GM19452 (cell line): ENCODE measurements around the gene CBFA2T3.
A peak's percentile ranks its signal among the peaks of the same experiment; 100 is the strongest.

Experiments used
- ATAC-seq: cut with Tn5 transposase; IDR thresholded peaks from one replicate; pipeline ENCODE4 v1.9.1; 2021; ENCODE audit not compliant: unreplicated experiment

The CBFA2T3 gene

DNA sequence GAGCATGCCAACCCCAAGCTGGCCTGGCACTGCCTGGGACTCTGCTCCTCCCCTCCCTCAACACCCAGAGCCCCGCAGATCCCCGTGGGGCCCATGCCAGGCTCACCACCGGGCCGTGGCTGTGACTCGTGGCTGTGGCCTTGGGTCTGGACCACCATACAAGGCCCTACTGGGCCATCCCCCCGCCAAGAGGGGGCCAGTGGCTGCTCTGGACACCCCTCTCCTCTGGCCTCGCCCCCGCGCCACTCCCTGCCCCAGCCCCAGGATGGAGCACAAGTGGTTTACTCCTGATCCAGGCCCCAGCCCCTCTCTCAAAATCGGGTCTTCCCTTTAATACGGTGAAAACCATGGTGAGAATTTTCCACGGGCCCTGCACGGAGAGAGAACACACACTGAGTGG lies 113.6 kb downstream of the CBFA2T3 start:
- ATAC-seq = no peak

DNA sequence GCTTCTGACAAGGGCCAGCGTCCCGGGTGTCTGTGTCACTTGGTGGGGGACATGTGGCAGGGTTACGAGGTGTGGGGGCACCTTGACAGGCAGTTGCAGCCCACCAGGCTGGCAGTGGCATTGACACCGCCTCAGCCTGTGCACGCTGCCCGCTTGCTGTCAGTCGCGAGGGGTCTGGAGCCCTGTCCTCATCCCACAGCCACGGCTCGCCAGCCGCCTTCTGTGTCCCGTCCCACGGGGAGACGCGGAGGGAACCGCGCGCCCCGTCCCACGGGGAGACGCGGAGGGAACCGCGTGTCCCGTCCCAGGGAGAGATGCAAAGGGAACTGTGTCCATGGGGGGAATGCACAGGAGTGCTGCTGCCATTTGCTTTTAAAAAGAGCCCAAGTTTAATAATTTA lies 114.0 kb downstream of the CBFA2T3 start:
- no peak for ATAC-seq

DNA sequence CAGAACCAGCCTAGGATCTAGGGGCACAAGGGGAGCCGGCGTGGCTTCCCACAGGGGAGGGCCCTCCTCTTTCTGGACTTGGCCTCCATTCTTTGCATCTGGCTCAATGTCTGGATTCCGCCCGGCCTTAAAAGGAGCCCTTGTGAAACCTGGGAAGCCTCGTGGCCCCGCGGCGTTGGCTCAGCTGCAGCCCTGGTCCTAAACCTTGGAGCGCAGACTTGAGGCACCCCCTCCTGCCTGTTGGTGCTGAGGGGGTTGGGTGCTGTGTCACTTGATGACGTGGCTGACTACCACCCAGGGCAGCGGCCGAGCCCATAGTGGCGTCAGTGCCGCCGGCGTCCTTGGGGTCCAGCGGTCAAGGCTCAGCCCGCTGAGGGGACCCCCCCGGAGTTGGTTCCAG lies 115.6 kb downstream of the CBFA2T3 start:
- no peak for ATAC-seq

DNA sequence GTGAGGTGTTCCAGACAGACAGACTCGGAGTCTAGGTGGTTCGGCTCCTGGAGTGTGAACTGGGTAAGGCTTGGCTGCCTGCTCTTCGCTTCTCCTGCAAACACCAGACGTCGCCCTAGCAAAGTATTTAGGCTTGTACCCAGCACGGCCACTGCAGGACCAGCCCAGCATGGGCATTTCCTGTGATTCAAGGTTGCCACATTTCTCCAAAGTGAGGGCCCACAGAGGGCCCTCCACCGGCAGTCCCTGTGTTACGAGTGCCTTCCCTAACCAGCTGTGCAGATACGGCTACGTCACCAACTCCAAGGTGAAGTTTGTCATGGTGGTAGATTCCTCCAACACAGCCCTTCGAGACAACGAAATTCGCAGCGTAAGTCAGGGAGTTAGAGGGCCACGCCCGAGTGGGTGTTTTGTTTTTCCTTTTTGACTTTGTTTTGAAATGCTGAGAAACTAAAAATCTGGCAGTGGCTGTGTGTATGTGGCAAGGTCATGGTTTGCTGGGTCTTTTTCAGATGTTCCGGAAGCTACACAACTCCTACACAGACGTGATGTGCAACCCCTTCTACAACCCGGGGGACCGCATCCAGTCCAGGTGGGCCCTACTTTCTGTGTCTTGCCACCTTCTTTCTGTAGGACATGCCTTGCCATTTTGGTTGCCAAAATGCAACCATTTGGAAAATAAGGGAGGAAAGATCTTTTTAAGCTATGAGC lies 117.5 kb downstream of the CBFA2T3 start:
- ATAC-seq = no peak

DNA sequence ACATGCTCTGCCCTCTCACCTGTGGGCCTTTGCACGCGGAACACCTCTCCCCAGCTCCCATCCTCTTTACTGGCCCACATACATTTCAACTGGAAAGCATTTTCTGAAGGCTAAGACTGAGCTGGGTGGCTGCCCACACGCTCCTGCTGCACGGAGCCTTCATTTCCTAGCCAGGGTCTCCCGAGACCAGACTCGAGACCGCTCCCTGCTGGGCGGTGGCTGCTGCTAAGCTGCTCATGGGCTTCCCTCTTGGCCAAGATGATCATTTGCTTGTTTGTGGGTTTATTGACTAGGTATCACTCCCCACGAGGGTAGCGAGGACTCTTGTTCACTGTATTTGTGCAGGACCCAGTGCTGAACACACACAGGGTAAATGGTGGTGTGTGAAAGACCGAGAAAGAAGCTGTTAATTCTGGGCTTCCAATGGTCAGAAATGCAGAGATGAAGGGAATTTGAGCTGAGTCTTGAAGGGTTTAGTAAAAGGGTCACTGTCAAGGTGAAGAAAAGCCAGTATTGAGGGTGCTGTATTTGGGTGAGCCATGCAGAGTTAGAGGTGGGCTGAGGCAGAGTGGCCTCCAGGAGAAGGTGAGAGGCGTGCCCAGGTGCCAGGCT lies 119.2 kb downstream of the CBFA2T3 start:
- ATAC-seq = no peak

DNA sequence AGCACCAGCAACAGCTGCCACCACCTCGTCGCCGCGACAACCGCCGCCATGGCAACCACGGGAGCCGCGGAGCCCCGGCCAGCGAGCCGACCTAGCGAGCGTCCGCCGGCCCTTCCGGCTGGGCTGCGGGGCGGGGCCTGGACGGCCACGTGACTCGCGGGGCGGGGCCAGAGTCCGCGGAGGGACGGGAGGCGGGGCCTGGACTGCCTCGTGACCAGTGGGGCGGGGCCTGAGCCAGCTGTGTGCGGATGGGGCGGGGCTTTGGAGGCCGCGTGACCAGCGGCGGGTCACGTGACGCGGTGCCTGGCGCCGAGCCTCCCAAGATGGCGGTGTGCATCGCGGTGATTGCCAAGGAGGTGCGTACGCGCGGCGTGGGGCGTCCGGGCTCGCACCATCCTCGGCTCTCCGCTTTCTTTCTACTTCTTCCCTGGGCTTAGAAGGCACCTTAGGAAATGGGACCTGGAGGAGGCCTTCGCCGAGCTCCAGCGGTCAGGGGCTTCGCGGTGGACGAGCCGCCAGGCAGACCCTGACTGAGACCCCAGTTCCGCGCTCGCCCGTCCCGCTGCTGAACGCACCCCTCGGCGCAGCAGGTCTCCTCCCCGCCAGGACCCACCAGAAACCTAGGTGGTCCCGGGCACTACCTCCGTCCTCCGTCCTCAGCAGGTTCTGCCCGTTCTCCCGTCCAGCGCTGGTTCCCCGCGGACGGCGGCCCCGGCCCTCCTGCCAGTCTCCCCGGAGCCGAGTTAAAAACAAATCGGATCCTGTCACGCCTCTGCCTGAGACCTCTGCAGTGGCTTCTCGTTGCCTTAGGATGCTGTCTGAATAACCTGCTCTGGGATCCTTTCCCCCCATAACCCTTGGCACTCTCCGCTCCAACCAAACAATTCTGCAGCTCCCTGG lies 119.9 kb downstream of the CBFA2T3 start, which contains the start of the genes GALNS and TRAPPC2L:
GALNS (minus strand) TSS at position 120 of the 900 bp plus-strand sequence; CDS start at position 50, 70 bp downstream.
TRAPPC2L (plus strand) TSS at position 300 of the 900 bp plus-strand sequence; CDS start at position 324, 24 bp downstream.
- peak; percentile 72 for ATAC-seq

DNA sequence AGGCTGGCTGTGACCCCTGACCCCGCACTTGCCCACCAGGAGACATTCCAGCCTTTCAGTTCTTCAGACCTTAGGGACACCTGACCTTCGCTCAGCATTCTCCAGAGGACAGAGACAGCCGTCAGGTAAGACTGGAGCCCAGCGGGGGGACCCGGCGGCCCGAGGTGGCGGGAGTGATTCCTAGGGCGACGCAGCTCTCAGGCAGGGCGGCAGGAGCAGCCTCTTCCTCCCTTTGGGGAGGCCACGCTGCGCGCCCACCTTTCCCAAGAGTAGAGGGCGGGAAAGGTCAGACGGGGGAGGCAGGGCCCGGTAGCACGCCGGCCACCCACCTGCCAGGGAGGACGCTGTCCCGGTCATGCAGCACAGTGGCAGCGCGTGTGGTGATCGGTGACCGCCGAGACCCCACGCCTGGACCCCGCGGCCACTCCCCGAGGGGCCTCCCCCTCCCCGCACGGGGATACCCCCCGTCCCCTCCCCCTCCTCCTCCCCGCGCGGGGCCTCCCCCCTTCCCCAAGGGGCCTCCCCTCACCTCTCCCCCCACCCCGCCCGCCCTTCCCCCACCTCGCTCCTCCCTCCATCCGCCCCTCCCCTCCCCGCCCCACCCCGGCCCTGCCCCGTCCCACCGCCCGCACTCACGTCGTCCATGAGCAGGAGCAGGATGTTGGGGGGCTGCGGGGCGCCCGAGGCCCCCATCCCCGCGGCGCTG lies 120.7 kb downstream of the CBFA2T3 start:
- no peak for ATAC-seq

DNA sequence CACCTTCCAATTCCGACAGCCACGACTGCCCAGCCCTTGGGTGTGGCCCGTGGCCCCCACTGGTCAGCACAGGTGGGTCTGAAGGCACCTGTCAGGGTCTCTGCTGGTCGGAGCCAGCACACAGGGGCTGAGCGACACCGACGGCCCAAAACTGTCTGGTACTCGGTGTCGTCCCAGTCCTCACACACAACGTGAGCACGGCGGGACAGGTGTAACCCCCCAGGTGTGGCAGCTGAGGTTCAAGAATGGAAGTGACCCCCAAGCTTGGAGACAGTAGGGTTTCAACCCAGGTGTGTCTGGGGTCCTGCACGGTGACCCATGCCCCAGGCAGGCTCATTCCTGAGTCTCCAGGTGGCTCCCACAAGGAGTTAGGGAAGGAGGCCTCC lies 121.3 kb downstream of the CBFA2T3 start:
- ATAC-seq = no peak

DNA sequence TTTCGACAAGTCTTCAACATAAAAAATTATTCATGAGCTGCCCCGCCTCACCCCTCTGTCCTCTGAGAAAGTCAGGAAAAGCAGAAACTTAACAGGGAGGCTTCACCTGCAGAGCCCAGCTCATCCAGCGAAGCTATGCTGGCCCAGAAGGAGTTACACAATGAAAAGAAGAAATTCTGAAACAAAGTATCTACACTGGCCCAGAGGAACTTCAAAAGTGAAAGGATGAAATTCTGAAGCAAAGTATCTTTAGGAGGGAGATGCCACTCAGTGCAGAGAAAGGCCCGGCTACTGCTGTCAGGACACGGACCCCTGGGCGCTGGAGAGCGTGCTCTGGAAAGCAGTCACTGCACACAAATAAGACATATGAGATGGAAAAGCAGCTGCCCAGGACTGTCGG lies 121.8 kb downstream of the CBFA2T3 start:
- ATAC-seq = no peak

DNA sequence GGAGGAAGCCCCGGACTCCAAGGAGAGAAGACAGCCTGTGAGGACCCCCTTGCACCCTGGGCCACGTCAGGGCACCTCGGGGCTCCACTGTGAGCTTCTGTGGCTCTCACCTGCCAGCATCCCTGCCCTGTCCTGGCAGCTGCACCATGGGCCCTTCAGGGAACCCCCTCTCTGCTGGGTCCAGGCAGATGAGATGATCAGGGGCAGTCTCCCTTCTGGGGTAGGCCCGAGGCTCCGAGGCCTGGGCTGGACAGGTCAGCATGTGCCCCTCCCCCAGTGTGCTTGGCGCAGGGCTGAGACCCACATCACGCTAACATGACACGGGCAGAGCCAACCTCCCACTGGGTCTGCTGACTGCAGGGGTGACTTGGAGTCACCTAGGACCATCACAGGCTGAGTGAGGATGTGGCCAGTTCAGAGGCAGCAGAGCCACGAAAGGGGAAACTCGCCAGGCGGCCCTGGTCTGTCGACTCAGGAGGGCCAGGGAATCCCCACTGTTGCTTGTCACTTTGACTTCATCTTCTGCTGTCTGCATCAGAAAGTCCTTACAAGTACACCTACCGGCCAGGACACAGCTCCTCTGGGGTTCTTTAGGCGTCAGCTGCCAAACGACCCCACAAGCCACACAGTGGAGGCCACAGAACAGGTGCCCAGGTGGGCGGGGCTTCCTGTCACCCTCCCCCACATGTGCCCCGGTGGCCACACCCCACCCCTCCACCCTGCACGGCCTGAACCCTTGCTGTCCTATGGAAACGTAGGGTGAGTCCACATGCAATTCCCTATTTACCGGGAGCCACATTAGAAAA lies 122.5 kb downstream of the CBFA2T3 start:
- no peak for ATAC-seq

DNA sequence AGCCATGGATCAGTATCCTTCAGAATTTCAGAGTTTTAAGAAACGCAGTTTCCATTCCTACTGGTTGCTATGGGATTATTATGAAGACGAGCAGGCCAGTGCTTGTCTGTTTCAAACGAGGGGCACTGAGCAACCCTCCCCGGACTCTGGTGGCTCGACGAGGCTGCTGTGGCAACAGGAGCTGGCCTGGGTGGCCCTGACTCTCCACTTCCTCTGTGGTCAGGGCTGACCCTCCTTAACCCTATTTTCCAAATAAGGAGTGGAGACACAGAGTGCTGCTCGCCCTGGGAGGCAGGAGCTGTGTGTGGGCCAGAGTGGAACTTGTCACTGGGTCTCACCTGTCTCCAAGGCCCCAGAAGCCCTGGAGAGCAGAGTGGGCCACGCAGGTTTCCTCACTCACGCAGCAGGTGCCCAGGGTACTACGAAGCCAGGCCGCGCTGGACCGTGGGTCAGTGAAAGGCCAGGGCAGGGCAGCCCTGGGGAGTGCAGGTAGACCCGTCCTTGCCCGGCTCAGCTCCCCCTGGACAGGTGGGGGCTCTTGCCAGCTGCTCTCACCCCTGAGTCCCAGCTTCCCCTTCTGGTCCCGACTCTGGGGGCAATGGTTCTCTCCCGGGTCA lies 123.6 kb downstream of the CBFA2T3 start:
- no peak for ATAC-seq

DNA sequence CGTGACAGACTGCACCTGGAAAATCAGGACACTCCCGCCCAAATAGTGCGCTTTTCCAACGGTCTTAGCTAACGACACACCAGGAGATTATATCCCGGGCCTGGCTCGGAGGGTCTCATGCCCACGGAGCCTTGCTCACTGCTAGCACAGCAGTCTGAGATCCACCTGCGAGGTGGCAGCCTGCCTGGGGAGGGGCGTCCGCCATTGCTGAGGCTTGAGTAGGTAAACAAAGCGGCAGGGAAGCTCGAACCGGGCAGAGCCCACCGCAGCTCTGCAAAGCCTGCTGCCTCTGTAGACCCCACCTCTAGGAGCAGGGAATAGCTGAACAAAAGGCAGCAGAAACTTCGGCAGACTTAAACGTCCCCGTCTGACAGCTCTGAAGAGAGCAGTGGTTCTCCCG lies 125.4 kb downstream of the CBFA2T3 start:
- no peak for ATAC-seq

DNA sequence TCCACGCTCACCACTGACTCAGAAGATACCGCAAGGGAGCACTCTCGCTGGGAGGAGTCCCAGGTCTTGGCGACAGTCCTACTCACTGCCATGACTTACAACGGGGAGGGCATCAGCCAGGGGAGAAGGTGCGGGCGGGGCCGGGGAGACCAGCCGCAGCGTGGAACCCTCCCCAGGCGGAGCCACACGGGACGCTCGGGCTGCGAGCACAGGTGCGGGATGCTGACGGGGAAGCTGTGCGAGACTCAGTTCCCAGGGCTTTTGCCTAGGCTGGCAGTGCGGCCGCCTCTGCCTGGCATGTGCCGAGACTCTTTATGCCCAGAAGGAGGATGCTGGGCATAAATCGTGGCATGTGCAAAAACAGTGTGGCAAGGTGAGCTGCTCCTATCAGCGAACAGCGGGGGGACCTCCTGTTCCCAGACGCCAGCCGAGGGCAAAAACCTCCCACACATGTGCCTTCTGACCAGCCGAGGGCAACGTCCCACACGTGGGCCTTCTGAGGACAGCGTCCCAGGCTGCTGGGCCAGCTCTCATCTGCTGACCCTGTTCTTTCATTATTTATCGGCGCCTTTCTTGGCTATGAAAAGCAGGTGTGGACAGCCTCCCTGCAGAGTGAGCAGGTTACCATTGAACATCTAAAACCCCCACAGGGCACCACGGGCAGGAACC lies 126.3 kb downstream of the CBFA2T3 start:
- ATAC-seq = no peak

DNA sequence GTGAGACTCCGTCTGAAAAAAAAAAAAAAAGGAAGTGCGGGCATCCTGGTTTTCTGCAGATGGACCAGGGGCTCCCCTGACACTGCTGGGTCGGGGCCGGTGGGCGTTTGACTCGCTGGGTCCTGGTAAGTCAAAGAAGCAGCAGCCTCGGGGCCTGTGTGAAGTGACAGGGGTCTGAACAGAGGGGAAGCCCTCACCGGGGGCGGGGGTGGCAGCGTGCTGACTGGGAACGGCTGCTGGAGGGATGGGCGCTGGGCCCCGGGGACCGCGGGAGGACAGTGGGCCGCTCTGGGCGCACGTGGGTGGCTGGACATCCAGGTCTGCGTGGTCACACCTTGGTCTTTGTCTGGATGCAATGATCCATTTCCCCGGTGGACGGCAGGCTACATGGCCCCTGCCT lies 128.4 kb downstream of the CBFA2T3 start:
- ATAC-seq = no peak

DNA sequence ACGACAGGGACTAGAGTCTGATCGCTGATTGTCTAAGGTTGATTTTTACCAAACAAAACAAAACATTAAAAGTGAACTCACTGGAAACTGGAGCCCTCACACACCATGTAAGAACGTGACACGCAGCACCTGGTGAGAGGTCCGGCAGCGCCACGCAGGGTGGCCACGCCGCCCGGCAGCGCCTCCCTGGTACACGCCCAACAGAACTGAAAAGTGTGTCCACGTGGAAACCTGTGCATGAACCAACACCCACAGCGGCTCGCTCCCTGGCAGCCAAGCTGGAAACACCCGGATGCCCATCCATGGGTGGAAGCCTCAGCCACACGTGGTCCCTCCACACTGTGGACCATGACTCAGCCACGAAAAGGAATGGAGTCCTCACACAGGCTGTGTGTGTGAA lies 129.4 kb downstream of the CBFA2T3 start:
- ATAC-seq = no peak

DNA sequence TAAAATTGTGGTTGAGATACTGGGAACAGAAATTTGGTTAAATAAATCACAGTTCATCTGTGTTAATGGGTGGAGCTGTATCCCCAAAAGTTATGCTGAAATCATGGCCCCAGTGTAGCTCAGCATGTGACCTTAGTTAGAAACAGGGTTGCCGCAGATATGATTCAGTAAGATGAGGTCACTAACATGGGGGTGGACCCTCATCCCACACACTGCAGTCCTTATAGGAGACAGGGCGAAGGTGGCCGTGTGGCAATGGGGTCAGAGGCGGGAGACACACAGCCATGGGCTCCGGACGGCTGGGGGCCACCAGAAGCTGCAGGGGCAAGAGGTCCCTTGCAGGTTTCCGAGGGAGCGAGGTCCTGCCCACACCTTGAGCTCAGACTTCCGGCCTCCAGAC lies 130.9 kb downstream of the CBFA2T3 start:
- no peak for ATAC-seq

DNA sequence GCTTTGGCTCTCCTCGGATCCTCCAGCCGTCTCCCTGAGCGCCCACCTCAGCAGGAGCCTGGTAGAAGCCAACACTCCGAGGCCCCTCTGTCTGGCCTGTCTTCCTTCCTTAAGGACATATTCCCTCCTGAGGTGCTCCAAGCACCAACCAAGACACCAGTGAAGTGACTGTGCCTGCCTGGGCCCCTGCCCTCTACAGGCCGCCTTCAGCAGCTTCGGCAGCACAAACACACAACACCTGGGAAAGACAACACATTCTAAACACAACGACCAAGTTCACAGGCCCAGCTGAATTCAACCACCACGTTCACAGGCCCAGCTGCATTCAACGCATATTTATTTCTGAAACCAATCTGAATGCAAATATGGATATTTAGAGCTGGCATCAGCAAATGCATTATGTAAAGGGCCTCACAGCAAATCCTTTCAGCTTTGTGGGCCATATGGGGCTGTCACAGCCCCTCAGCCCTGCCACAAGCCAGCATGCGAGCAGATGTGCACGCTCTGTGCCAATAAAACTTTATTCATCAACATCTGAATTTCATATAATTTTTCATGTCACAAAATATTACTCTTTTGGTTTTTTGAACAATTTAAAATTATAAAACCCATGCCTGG lies 132.5 kb downstream of the CBFA2T3 start:
- no peak for ATAC-seq

DNA sequence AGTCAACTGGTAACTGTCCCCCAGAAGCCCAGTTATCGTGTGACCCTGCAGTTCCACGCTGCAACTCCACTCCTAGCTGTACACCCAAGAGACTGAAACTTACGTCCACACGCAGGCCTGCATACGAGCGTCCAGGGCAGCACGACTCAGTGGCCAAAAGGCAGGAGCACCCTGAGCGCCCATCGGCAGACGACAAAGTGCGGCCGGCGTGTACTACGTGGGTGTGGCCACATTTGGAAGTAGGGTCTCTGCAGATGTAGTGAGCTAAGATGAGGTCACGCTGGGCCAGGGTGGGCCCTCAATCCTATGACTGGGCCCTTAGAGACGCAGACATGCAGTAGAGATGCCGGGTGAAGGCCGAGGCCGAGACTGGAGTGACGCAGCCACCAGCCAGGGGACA lies 133.8 kb downstream of the CBFA2T3 start:
- ATAC-seq = no peak

DNA sequence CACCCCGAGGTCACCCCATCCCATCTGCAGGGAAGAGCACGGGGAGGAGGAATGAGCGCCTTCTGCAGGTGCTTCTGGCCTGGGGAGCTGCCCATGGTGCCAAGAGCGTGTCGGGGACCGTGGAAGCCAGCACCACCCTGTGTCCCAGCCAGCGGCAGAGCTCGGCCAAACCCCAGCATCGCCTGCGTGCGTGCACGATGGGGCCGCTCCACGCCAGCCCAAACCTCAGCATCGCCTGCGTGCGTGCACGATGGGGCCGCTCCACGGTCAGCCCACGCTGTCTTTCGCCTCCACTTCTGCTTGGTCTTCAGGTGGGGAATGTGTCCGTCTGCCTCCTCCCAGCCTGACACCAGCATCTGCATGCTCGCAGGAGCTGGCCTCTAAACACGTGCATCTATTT lies 134.2 kb downstream of the CBFA2T3 start:
- ATAC-seq = no peak
